Limb (tissue), 2 donors: ENCODE results near the gene PTPRD.
"Not testable (repeated sequence)": the region's sequence is repeated elsewhere in the genome, so short reads cannot be mapped to it uniquely, and the experiment has no call there.

ENCODE experiments used
- DNase-seq, 2 donors: peaks; one replicate each; pipeline ENCODE4 v3.0.0-alpha.2; 2016; ENCODE audit errors: extremely low spot score in 2 of 2

The PTPRD gene

DNA sequence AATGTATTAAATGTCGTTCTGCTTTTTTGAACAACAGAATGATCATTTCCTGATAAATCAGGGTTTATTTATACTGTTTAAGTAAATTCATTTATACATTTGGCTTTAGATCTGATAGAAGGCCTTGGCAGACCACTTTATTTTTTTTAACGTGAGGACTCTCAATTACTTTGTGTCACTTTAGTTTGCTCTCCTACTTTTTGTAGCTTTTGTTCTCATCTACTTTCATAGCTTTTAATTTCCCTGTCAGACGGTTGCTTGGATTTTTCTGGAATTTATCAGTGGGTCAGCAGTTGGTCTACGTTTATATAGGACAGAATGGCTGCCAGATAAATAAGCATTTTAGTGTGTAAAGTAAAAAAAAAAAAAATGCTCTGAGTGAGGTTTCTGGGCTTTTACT, 1910.9 kb downstream of the PTPRD start:
- no peak for DNase-seq

GRCh38 chr9:8697565-8697964, 1915.2 kb downstream of the PTPRD start:
- not testable (repeated sequence) for DNase-seq

DNA sequence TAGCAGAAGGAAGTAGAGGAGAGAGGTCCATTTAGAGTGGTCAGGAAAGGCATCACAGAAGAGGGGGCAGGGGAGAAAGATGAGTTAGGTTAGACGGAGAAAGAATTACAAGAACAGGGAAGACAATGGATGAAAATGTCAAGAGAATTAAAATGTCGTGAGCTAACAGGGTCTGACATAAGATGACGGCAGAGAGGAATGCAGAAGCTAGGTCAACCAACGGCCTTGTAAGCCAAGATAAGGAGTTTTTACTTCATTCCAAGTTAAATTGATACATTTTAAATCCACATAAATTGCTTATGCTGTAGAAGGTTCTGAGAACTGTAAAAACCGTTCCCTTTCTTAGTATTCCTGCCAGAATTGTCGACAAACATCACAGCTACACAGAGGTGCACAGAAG, 1916.3 kb downstream of the PTPRD start:
- DNase-seq: no peak

GRCh38 chr9:8694983-8695588, 1917.7 kb downstream of the PTPRD start:
- no peak for DNase-seq

DNA sequence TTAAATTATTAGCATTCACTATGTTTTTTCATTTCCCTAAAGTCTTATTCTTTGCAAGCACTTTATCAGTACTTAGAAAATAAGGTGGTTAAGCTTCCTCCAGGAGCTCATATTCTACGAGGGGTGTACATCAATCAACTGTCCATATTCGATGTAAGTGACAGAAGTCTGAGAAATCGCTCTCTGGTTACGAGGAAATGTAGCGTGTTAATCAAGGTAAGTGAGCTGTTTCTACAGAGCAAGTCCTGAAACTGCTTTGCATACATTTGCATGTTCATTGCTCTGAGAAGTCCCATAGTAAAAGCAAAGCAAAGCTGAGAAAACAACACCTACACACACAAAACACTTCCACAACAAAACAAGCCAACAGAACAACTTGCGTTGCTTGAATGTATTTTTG, 1919.3 kb downstream of the PTPRD start:
- DNase-seq: no peak

- no peak for DNase-seq
Observed at GRCh38 chr9:8686516-8686915, 1926.3 kb downstream of the PTPRD start.

- DNase-seq: no peak
Observed at GRCh38 chr9:8685825-8686224, 1927.0 kb downstream of the PTPRD start.

DNA sequence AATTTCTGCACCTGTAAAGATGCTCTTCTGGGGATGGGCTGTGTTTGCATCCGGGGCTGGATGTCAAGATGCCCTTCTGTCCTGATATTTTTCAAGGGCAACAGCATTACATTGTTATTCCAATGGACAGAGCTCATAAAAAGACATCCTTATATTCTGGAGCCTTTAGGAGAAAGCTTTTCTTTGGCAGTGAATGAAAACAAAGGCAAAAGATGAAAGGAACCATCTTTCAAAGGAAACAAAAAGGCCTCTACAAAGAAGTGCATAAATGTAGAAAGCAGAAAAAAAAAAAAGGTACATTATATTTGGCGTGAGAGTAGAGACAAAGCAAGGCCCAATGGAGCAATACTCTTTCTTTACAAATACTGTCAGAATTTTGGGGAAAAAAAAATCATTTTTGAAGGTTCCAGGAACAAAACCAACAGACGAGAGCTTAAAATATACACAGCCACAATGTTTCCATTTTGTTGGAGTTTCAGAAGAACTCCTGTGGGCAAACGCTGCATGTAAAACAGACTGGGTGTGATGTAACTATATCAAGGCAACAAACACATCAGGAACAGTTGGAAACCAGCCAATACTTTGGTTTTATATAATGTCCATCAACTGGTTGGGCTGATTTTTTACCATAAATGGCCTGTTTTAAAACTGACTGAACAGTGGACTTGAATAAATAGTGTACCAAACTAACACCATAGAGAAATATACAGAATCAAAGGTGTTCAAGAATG, 1927.7 kb downstream of the PTPRD start:
- no peak for DNase-seq

- DNase-seq: no peak
Observed at GRCh38 chr9:8683496-8683895, 1929.3 kb downstream of the PTPRD start.

- DNase-seq: no peak
Observed at GRCh38 chr9:8680658-8681057, 1932.1 kb downstream of the PTPRD start.

DNA sequence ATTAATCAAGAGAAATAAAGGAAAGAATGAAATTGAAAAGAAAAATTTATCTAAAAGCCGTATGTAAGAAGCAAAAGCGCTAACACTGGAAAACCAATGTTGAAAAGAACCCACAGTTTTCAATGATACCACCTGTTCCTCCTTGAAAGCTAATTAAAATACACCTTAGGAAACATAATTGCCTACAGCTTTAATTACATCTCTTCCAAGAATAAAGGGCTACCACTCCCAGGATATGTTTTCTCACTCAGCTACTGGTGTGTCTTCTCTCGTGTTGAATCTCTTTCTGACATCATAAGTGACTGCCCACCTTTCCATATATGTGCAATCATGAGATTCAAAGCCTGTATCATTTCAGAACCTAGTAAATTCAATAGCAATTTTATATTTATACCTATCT, 1932.6 kb downstream of the PTPRD start:
- DNase-seq: no peak

GRCh38 chr9:8679371-8679822, 1933.4 kb downstream of the PTPRD start:
- DNase-seq: no peak

GRCh38 chr9:8677741-8678140, 1935.1 kb downstream of the PTPRD start:
- DNase-seq: no peak

GRCh38 chr9:8674536-8674935, 1938.3 kb downstream of the PTPRD start:
- no peak for DNase-seq

DNA sequence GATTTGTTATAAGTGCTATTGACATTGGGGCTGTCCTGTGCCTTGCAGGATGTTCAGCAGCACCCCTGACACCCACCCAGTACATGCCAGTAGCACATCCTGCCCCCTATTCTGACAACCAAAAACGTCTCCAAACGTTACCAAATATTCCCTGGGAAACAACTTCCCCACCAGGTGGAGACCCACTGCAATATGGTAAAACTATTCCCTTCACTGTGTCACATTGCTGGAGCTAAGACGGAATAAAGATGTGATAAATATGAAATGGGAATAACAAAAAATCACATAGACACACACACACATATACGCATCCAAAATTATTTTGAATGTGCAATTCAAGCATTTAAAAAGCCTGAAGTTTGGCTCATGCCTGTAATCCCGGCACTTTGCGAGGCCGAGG, 1939.0 kb downstream of the PTPRD start:
- DNase-seq: no peak

GRCh38 chr9:8670751-8671150, 1942.1 kb downstream of the PTPRD start:
- no peak for DNase-seq

DNA sequence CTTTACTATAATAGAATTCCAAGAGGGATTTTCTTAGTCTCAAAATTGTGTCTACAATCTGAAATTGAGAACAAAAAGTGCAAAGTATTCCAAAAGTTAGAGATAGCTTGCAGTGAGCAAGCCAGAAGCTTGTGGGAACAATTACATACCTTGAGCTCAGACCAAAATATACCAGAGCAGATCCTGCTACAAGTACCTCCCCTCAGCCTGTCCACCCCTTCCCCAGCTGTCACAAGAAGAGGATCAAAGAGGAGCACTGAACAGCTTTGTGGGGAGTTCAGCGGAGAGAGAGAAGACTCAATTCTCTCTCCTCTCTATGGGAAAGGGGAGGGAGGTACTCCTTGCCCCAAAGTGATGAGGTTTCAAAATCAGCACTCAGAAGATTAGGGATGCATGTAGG, 1944.1 kb downstream of the PTPRD start:
- DNase-seq: no peak

DNA sequence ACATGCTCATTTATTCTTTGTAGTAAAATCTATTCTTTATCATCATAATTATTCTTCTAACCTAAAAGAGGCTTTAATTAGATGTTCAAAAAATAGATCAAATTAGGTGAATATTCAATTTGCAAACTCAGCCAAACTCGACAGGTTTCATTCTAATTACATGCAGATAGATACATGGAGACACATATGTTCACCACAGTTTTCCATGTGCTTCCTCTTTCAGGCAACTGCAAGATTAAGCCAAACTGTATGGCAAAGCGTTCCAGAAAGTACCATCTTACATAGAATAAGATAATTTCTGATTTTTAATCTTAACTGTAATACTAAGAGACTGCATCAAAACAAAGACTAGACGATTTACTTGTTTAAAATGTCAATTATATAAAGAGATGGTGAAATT, 1944.6 kb downstream of the PTPRD start:
- DNase-seq: no peak

DNA sequence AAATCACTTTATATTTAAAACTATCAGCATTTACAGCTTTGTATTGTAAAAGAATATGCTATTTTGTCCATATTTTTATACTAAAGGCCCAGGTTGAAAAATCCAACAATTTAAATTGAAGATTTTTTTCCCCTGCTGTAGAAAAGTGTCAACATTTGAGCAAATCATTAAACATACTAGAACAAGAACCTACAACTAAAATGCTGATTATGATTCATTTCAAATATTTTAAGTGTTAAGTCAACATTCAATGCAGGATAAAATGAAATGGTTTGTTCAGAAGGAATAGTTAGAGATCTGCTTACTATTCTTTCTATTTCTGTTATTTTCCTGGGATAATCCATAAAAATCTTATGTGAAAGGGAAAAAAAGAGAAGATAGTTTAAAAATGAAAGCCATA, 1946.7 kb downstream of the PTPRD start:
- DNase-seq: no peak

DNA sequence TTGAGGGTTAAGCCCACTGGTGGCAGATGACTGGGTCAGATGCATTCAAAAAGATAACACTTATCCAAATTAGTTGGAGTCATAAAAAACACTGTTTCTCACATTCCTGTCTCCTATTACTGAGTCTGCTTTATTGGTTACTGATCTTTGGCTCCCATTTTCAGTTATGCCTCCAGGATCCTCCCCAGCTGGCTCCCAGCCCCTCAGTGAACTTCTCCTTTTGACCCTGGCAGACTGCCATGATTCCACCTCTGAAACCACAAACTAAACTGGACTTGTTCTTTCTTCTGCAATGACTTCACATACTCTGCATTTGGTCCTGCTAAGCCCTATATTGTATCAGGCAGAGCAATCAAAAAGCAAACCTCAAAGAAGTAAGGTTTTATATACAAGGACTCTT, 1952.4 kb downstream of the PTPRD start:
- DNase-seq: peak; percentile 61 to 68

GRCh38 chr9:8659108-8659507, 1953.7 kb downstream of the PTPRD start:
- no peak for DNase-seq

GRCh38 chr9:8655071-8655470, 1957.7 kb downstream of the PTPRD start:
- DNase-seq: no peak

DNA sequence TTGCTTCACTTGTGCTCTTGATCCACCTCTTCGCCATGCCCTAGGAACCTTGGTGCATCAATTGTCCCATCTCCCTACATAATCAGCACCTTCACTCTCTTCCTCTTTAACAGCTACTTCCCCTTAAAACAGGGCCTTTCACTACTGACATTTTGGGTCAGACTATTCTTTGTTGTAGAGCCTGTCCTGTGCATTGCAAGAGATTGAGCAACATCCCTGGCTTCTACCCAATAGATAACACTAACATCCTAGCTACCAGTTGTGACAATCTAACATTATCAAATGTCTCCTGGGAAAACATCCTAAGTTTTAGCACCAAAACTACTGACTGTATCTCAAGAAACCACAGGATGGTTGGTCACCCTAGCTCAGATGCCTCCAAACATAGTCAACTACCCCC, 1958.9 kb downstream of the PTPRD start:
- no peak for DNase-seq
